ENCODE results near the gene DNLZ.

- TF ChIP-seq ZBTB40 (IDR thresholded peaks at IDR 0.05) (no peak), ZBTB40 (CRISPR knock-in tag; IDR thresholded peaks at IDR 0.05) (no peak), TAF1 (IDR thresholded peaks at IDR 0.05; ENCODE audit: control insufficient read depth, extremely low read depth, insufficient read depth, low read length, severe bottlenecking) (no peak), E2F4 (CRISPR knock-in tag; IDR thresholded peaks at IDR 0.05; ENCODE audit: low read depth) (no peak), ETS1 (conservative IDR thresholded peaks at IDR 0.05; ENCODE audit: control insufficient read depth, low read depth, low read length) (no peak), USF2 (CRISPR knock-in tag; IDR thresholded peaks at IDR 0.05) (no peak), RNF2 (IDR thresholded peaks at IDR 0.05) (no peak)
These were observed 12.9 kb upstream of the DNLZ start for GRCh38 chr9:136376457-136376856.

Measured in K562 (cell line).